Body of pancreas (tissue), 4 donors: ENCODE data around the gene TCF7L1. TPM values are rescaled to one million over a fixed set of nuclear protein-coding genes. Genes with fewer than 3 reads are reported as not detected.

ENCODE experiments used
- ATAC-seq: fragments of 150-250 bp; one replicate; pipeline ENCODE4 v1.9.1; 2016
- DNase-seq, 4 donors: peaks; one replicate each; pipeline ENCODE4 v3.0.0-alpha.2; 2019
- H3K27ac ChIP-seq, 4 donors: fragments of 200-600 bp; sonication (generic); 1 replicate in 3 of 4; 2 replicates in 1 of 4; pipeline versions ENCODE4 v1.5.1 to v1.6.1; 2016 to 2019; ENCODE audit warnings: mild to moderate bottlenecking in 1 of 4, mixed read lengths in 1 of 4, moderate library complexity in 1 of 4
- H3K27me3 ChIP-seq, 2 donors: fragments of 200-600 bp; sonication (generic); one replicate each; pipeline ENCODE4 v1.6.0; 2016; ENCODE audit warnings: mild to moderate bottlenecking in 1 of 2
- H3K36me3 ChIP-seq, 2 donors: fragments of 200-600 bp; sonication (generic); replicated peaks in 1 of 2; 2 replicates each; pipeline ENCODE4 v1.5.1; 2016; ENCODE audit warnings: low read depth in 2 of 2; ENCODE audit not compliant: insufficient read depth in 1 of 2
- H3K4me1 ChIP-seq: fragments of 200-600 bp; sonication (generic); one replicate; pipeline ENCODE4 v1.6.0; 2016
- H3K4me3 ChIP-seq, 2 donors: fragments of 200-600 bp; sonication (generic); 1 replicate in 1 of 2; 2 replicates in 1 of 2; pipeline ENCODE4 v1.5.1; 2016 to 2019
- H3K9me3 ChIP-seq, 3 donors: fragments of 200-600 bp; sonication (generic); 1 replicate in 2 of 3; 2 replicates in 1 of 3; pipeline ENCODE4 v1.5.1; 2016
- CTCF ChIP-seq, 7 experiments: fragments of 450-650 bp in 4 of 7; fragments of 200-600 bp in 3 of 7; sonication (generic) in 3 of 7; IDR thresholded peaks; one replicate each; pipeline ENCODE4 v1.5.1; 2016 to 2019; ENCODE audit warnings: antibody characterized with exemption in 7 of 7
- POLR2A ChIP-seq, 3 donors: fragments of 450-650 bp; IDR thresholded peaks; one replicate each; pipeline ENCODE4 v1.6.1; 2016; ENCODE audit warnings: antibody characterized with exemption in 3 of 3, mild to moderate bottlenecking in 2 of 3
- WGBS, 2 donors: methylation state at CpG; one replicate each; pipeline ENCODE4 v1.1.5; 2017; 5-methylcytosine and 5-hydroxymethylcytosine counted together
- intact Hi-C: fragments of 100-400 bp; cut with DNase I; formaldehyde crosslinking; loops from one replicate; pipeline ENCODE4 v1.15.1; 2023
- total RNA-seq, 2 donors: library from RNA; depleted of rRNA; stranded (reverse); fragments of >200 nt; gene quantifications; one replicate each; pipeline ENCODE4 v1.1.0, GENCODE V29; 2016

Gene TCF7L1
- total RNA-seq, 2 donors from 2014 or later: 2.1 to 4.3 TPM

GRCh38 chr2:85134255-85134895, 1.2 kb downstream of the TCF7L1 start:
- ATAC-seq: no peak
- WGBS, 2 donors: 23 to 89% methylated on average over 10 to 35 of the region's 45 CpGs
- Histone ChIP-seq H3K36me3 (no peaks in the 10 kb centered on the region), H3K9me3 (no peaks in the 10 kb centered on the region), H3K4me1 (peaks cover 15% of the 10 kb centered on the region), H3K27ac (peak overlapping the region in 2 of 4 donors; percentile 14 to 50), H3K27me3 (no peaks in the 10 kb centered on the region), H3K4me3 (peak overlapping the region in 1 of 2 donors; percentile 25)
- peak; percentile 17 to 42 (median 24) for DNase-seq
- TF ChIP-seq POLR2A (IDR thresholded peaks at IDR 0.05) (no peak), CTCF (IDR thresholded peaks at IDR 0.05) (no peak)
- intact Hi-C loops: loop anchor here (5.0 kb wide), 1 partner anchor 153 kb away; no protein-coding TSS in a partner anchor

GRCh38 chr2:85134896-85135659, 1.9 kb downstream of the TCF7L1 start:
- H3K27me3 ChIP-seq: no peaks in the 10 kb centered on the region
- ATAC-seq: no peak
- H3K4me1 ChIP-seq: peaks cover 15% of the 10 kb centered on the region
- H3K27ac ChIP-seq: no peak overlapping the region
- no peak for DNase-seq
- H3K36me3 ChIP-seq: no peaks in the 10 kb centered on the region
- TF ChIP-seq POLR2A (IDR thresholded peaks at IDR 0.05): no peak
- intact Hi-C loops: loop anchor here (5.0 kb wide), 1 partner anchor 152 kb away; no protein-coding TSS in a partner anchor
- H3K9me3 ChIP-seq: no peaks in the 10 kb centered on the region
- 71 to 87% methylated on average over 44 of the region's 46 CpGs for WGBS, 2 donors
- no peak overlapping the region for H3K4me3 ChIP-seq

- DNase-seq (no peak), ATAC-seq (no peak)
- TF ChIP-seq CTCF (IDR thresholded peaks at IDR 0.05): no peak
- TF ChIP-seq POLR2A (IDR thresholded peaks at IDR 0.05): no peak
- no peaks in the 10 kb centered on the region for H3K36me3 ChIP-seq
- peaks cover 15% of the 10 kb centered on the region for H3K4me1 ChIP-seq
- intact Hi-C loops: no loop called here
- H3K9me3 ChIP-seq: no peaks in the 10 kb centered on the region
- 87 to 97% methylated on average over 4 of the region's 4 CpGs for WGBS, 2 donors
- no peak overlapping the region for H3K4me3 ChIP-seq
- H3K27ac ChIP-seq: no peak overlapping the region
- H3K27me3 ChIP-seq: no peaks in the 10 kb centered on the region
These were observed 2.4 kb downstream of the TCF7L1 start for GRCh38 chr2:85135660-85135914.

GRCh38 chr2:85137156-85137555, 4.0 kb downstream of the TCF7L1 start:
- Histone ChIP-seq H3K27me3 (no peaks in the 10 kb centered on the region), H3K9me3 (no peaks in the 10 kb centered on the region), H3K4me1 (peaks cover 15% of the 10 kb centered on the region), H3K36me3 (no peaks in the 10 kb centered on the region), H3K27ac (no peak overlapping the region), H3K4me3 (no peak overlapping the region)
- WGBS, 2 donors: 81 to 82% methylated on average over 1 of the region's 1 CpG
- DNase-seq (no peak), ATAC-seq (no peak)
- intact Hi-C loops: no loop called here
- TF ChIP-seq CTCF (IDR thresholded peaks at IDR 0.05) (no peak), POLR2A (IDR thresholded peaks at IDR 0.05) (no peak)

- peak; percentile 77 for ATAC-seq
- Histone ChIP-seq H3K9me3 (no peaks in the 10 kb centered on the region), H3K36me3 (no peaks in the 10 kb centered on the region), H3K4me1 (peaks cover 11% of the 10 kb centered on the region), H3K4me3 (no peak overlapping the region), H3K27me3 (no peaks in the 10 kb centered on the region), H3K27ac (peak overlapping the region; percentile 19 to 49 (median 41))
- intact Hi-C loops: no loop called here
- peak; percentile 20 to 54 (median 42) for DNase-seq
- 37 to 42% methylated on average over 8 of the region's 8 CpGs for WGBS, 2 donors
- no peak for TF ChIP-seq CTCF (IDR thresholded peaks at IDR 0.05)
- no peak for TF ChIP-seq POLR2A (IDR thresholded peaks at IDR 0.05)
These were observed 10.4 kb downstream of the TCF7L1 start for GRCh38 chr2:85143463-85144082.
